Prostate gland (tissue), 2 donors: ENCODE results near the gene ADGRD1.

Experiments used
- CTCF ChIP-seq, 4 experiments: fragments of 200-600 bp in 2 of 4; fragments of 450-650 bp in 2 of 4; sonication (generic) in 2 of 4; IDR thresholded peaks; 1 replicate in 3 of 4; 2 replicates in 1 of 4; pipeline ENCODE4 v1.5.1; 2016 to 2019; ENCODE audit warnings: antibody characterized with exemption in 4 of 4, mild to moderate bottlenecking in 2 of 4, moderate library complexity in 2 of 4
- POLR2A ChIP-seq: fragments of 450-650 bp; IDR thresholded peaks from one replicate; pipeline ENCODE4 v1.6.1; 2016; ENCODE audit warnings: antibody characterized with exemption, mild to moderate bottlenecking
- POLR2AphosphoS5 ChIP-seq: sonication (generic); formaldehyde crosslinking; IDR thresholded peaks from one replicate; pipeline ENCODE4 v1.6.1; 2017; ENCODE audit warnings: antibody characterized with exemption

GRCh38 chr12:131024721-131025120, 71.0 kb downstream of the ADGRD1 start:
- no peak for TF ChIP-seq CTCF (IDR thresholded peaks at IDR 0.05)
- TF ChIP-seq POLR2AphosphoS5, result no peak
- no peak for TF ChIP-seq POLR2A
